CD4-positive, alpha-beta T cell treated with Interleukin-15 for 1 hour (primary cell): ENCODE measurements around the gene P2RX3.

Experiments used
- DNase-seq: peaks from one replicate; pipeline ENCODE4 v3.0.0-alpha.2; 2020

P2RX3 gene

GRCh38 chr11:57376095-57377090 lies 38.2 kb downstream of the P2RX3 start:
- no peak for DNase-seq

- no peak for DNase-seq
Observed at GRCh38 chr11:57377107-57377506, 39.0 kb downstream of the P2RX3 start.

GRCh38 chr11:57378186-57378585 lies 40.0 kb downstream of the P2RX3 start:
- DNase-seq = no peak

- DNase-seq = no peak
Observed at GRCh38 chr11:57379732-57380131, 41.6 kb downstream of the P2RX3 start.

- DNase-seq = no peak
Observed at GRCh38 chr11:57380975-57381374, 42.8 kb downstream of the P2RX3 start, which contains the start of gene PRG3. Gene PRG3, minus strand, starts transcription at chr11:57381150. Its CDS starts 442 bp downstream, at chr11:57380708.

GRCh38 chr11:57386178-57386940 lies 48.2 kb downstream of the P2RX3 start:
- DNase-seq = no peak

GRCh38 chr11:57387289-57388030 lies 49.3 kb downstream of the P2RX3 start:
- DNase-seq = no peak

GRCh38 chr11:57390535-57390934 lies 52.4 kb downstream of the P2RX3 start, which contains the start of gene PRG2:
Gene PRG2, minus strand, starts transcription at chr11:57390650. Its CDS starts 706 bp downstream, at chr11:57389944.
- no peak for DNase-seq

GRCh38 chr11:57391111-57391510 lies 53.0 kb downstream of the P2RX3 start:
- no peak for DNase-seq

GRCh38 chr11:57391539-57391938 lies 53.4 kb downstream of the P2RX3 start:
- DNase-seq = no peak

GRCh38 chr11:57392066-57392762 lies 54.1 kb downstream of the P2RX3 start:
- DNase-seq = no peak

GRCh38 chr11:57392763-57393105 lies 54.6 kb downstream of the P2RX3 start:
- DNase-seq = no peak

GRCh38 chr11:57394203-57394965 lies 56.2 kb downstream of the P2RX3 start:
- DNase-seq = no peak

- no peak for DNase-seq
Observed at GRCh38 chr11:57395905-57396623, 57.9 kb downstream of the P2RX3 start.

GRCh38 chr11:57396744-57397143 lies 58.6 kb downstream of the P2RX3 start:
- no peak for DNase-seq

- DNase-seq = no peak
Observed at GRCh38 chr11:57397394-57397990, 59.3 kb downstream of the P2RX3 start.

GRCh38 chr11:57399221-57399620 lies 61.1 kb downstream of the P2RX3 start:
- DNase-seq = no peak

- DNase-seq = no peak
Observed at GRCh38 chr11:57399972-57400578, 61.9 kb downstream of the P2RX3 start.

GRCh38 chr11:57402188-57403002 lies 64.2 kb downstream of the P2RX3 start:
- no peak for DNase-seq
